Epidermal melanocyte (primary cell): Measurements from ENCODE around the gene AKNA.
A peak's percentile ranks its signal among the peaks of the same experiment; 100 is the strongest.

Experiments
- DNase-seq: peaks from one replicate; pipeline ENCODE4 v3.0.0; 2011; ENCODE audit warnings: low spot score; ENCODE audit not compliant: insufficient read length

AKNA gene

DNA sequence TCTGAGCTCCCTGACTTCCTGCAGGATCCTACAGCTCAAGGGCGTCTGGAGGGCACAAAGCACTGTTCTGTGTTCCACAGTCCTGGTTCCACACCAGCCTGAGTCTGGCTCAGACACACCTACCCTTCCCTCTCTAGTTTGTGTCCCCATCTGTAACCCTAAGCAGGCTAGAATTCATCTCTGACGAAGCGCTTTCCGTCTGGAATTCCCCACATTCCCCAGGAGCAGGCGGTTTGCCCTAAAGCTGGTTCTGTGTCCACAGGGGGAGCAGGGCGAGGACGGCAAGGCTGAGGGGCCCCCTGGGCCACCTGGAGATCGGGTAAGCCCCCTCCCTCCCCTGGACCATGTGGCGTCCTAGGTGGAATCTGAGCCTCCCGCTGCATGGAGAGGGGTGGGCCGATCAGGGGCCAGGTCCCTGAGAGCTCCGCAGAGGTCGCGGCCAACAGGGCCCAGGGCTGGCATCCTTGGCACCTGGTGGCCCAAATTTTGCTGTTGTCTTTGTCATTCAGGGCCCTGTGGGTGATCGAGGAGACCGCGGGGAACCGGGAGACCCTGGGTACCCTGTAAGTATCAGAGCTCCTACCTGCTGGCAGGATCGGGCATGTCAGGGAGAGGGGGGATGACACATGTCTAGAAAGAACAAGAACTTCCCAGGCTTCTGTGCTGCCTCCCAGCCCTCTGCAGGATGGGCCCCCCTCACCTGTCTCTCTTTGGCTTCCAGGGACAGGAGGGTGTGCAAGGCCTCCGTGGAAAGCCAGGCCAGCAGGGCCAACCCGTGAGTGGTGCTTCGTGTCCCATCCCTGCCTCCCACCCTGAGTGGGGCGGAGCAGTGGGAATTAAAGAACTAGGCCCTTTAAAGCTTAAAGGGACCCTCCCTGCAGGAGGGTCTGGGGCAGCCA, 99.3 kb downstream of the AKNA start:
- no peak for DNase-seq

DNA sequence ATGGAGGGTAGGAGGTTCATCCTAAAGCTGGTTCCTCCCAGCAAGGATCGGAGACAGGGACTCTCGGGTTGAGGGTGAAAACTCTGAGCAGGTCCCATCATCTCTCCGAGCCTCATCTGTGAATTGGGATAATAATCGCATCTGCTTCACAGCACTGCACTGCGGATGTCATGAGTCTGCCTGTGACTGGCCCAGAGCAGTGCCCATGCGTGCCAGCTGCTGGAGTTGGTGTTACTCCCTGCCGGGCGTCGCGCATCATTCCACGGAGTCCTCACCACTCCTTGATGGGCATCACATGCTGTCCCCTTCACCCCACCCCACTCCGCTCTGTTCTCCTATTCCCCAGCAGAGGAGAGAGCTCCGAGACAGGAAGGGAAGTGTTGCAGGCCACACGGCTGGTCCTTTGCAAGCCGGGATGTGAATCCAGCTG, 100.0 kb downstream of the AKNA start:
- DNase-seq, result no peak

- no peak for DNase-seq
Measured at GRCh38 chr9:114287001-114287762, 100.6 kb downstream of the AKNA start.

- DNase-seq, result no peak
Measured at GRCh38 chr9:114286146-114286679, 101.6 kb downstream of the AKNA start.

DNA sequence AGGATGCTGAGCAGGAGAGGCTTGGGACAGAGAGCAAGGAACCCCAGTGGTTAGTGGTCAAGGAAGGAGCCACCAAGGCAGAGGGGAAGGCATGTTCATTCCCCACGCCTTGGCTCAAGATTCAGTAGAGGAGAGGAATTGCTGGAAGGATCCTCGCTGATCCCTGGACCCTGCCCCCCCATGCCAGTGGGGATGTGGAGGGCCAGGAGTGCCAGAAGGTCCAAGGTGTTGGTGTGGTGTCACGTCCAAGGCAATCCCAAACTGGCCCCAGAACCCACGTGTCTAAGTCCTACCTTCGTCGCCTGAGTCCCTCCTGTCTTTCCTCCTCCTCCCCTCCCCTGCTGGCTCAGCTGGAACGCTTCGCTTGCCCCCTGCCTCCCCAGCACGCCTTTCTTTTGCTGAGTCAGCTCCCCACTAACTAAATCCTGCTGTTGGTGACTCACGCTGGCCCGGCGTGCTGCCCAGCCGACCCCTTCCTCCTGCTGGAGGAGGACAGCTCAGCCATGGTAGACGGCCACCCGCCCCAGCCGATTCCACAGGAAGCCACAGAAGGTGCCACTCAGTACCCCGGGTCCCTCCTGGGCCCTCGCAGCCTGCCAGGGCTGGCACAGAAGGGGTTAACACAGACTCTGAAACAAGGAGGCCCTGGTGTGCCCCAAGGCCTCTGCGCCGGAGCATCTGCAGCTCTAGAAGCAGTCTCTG, 102.5 kb downstream of the AKNA start:
- peak; percentile 43 for DNase-seq

DNA sequence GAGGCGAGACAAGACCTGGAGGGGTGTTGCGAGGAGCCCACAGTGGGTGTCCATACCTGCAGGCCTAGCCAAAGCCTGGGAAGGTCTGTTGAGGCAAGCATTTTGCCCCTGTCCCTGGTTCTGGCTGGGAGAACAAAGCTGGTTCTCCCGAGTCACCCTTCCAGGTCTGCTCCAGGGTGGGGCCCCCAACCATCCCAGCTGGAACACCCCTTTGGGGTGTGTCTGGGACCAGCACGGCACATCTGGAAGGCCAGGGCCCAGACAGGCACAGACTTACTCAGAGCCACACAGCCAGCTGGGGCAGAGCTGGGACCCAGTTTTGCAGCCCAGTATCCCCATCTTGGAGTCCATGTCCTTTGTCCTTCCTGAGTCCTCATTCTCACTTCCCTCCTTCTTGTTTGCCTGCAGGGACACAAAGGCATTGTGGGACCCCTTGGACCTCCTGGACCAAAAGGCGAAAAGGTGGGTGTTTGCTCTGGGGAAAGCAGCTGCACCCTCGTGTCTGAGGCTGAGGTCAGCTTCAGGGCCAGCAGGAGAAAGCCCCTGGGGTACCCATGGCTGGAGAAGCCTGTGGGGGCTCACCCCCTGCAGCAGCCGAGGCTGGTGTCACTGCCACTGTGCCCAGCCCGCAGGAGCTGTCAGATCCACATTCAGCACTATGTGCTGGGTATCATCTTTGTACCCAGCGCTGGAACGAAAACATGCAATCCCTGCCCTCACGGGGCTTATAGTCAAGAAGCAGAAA, 103.3 kb downstream of the AKNA start:
- no peak for DNase-seq
